ENCODE results near the gene PXDN.
"Not testable (repeated sequence)": the region's sequence is repeated elsewhere in the genome, so short reads cannot be mapped to it uniquely, and the experiment has no call there.

Gene PXDN

DNA sequence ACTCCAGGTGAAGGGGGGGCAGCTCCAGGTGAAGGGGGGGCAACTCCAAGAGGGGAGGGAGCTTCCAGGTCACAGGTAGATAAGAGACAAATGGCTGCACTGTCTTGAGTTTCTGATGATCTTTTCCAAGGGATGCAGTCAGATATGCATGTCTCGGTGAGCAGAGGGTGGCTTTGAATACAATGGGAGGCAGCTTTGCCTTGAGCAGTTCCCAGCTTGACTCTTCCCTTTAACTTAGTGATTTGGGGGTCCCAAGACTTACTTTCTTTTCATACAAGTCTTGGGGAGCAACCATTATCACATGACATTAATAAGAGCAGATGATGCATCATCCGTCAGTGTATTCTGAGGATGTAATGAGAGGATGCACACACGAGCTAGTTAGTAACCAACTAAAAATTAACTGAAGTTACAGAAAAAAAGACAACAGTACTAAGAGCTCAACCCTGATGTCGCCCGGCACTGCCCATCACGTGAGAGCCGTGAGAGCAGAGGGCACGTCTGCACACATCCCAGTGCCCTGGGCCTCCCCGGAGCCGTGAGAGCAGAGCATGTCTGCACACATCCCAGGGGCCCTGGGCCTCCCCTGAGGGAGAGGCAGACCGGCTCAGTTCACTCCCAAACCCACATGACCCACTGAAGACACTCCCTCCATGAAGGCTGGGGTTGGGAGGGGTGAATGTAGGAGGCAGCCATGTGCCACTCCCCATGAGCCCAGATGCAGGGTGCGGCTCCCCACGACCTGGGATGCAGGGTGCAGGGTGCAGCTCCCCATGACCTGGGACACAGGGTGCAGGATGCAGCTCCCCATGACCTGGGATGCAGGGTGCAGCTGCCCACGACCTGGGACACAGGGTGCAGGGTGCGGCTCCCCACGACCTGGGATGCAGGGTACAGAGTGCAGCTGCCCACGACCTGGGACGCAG lies 39.4 kb downstream of the PXDN start:
- Mint-ChIP-seq H3K4me3 (no peak overlapping the region), H3K27ac (peak overlapping the region in 1 of 3 experiments; percentile 40), H3K9me3 (no peaks in the 10 kb centered on the region), H3K27me3 (ENCODE audit: low read depth) (no peaks in the 10 kb centered on the region), H3K36me3 (ENCODE audit: low read depth) (peaks cover 15% of the 10 kb centered on the region), H3K4me1 (peaks cover 52% of the 10 kb centered on the region)
- TF ChIP-seq, protein P1, sequence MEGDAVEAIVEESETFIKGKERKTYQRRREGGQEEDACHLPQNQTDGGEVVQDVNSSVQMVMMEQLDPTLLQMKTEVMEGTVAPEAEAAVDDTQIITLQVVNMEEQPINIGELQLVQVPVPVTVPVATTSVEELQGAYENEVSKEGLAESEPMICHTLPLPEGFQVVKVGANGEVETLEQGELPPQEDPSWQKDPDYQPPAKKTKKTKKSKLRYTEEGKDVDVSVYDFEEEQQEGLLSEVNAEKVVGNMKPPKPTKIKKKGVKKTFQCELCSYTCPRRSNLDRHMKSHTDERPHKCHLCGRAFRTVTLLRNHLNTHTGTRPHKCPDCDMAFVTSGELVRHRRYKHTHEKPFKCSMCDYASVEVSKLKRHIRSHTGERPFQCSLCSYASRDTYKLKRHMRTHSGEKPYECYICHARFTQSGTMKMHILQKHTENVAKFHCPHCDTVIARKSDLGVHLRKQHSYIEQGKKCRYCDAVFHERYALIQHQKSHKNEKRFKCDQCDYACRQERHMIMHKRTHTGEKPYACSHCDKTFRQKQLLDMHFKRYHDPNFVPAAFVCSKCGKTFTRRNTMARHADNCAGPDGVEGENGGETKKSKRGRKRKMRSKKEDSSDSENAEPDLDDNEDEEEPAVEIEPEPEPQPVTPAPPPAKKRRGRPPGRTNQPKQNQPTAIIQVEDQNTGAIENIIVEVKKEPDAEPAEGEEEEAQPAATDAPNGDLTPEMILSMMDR (IDR thresholded peaks at IDR 0.05; ENCODE audit: unreplicated experiment in 3 of 3), result no peak

DNA sequence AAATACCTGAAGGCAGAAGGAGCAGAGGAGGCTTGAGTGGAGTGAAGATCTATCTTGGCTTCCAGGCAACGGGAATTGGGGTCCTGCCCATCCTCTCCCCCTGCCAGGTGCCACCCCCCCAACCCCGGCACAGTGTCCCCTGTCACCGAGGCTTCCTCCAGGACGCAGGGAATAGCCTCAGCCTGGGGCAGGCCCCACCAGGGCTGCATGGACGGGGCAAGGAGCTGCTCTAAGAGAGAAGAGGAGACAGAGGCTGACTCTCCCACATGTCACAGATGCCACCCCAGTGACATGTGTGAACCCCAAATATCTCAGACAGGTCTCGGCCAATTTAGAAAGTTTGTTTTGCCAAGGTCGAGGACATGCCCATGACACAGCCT lies 42.1 kb downstream of the PXDN start:
- Mint-ChIP-seq H3K36me3 (ENCODE audit: low read depth) (peaks cover 12% of the 10 kb centered on the region), H3K4me1 (peaks cover 38% of the 10 kb centered on the region), H3K27me3 (ENCODE audit: low read depth) (no peaks in the 10 kb centered on the region), H3K9me3 (no peaks in the 10 kb centered on the region), H3K27ac (no peak overlapping the region), H3K4me3 (no peak overlapping the region)
- TF ChIP-seq, protein P1 (IDR thresholded peaks at IDR 0.05; ENCODE audit: unreplicated experiment in 3 of 3), result no peak

DNA sequence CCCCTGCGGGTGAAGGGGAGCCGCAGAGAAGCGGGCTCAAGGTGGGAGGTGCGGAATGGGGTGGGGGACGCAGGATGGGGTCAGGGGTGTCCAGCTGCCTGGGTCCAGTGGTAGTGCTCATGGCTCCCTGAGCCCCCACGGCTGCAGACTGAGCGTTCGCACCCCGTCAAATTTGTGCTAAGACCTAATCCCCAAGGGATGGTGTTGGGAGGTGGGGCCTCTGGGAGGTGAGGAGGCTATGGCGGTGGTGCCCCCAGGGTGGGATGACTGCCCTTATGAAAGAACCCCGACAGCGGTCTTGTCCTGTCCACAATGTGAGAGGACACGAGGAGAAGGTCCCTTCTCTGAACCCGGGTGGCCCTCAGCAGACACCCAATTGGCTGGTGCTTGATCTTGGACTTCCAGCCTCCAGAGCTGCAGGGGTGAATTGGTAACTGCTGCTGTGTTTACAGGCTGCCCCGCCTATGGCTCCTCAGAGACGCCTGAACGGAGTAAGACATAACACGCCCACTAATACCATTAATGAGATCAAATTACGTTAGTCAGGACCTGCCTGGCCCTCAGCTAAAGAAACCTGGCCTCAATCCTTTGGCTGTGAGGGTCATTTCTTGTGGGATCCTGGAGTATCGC lies 42.6 kb downstream of the PXDN start:
- Mint-ChIP-seq H3K36me3 (ENCODE audit: low read depth) (peaks cover 13% of the 10 kb centered on the region), H3K27me3 (ENCODE audit: low read depth) (no peaks in the 10 kb centered on the region), H3K27ac (peak overlapping the region in 1 of 3 experiments; percentile 15), H3K4me3 (no peak overlapping the region), H3K9me3 (no peaks in the 10 kb centered on the region), H3K4me1 (peaks cover 37% of the 10 kb centered on the region)
- TF ChIP-seq, protein P1 (IDR thresholded peaks at IDR 0.05; ENCODE audit: unreplicated experiment in 3 of 3), result no peak

DNA sequence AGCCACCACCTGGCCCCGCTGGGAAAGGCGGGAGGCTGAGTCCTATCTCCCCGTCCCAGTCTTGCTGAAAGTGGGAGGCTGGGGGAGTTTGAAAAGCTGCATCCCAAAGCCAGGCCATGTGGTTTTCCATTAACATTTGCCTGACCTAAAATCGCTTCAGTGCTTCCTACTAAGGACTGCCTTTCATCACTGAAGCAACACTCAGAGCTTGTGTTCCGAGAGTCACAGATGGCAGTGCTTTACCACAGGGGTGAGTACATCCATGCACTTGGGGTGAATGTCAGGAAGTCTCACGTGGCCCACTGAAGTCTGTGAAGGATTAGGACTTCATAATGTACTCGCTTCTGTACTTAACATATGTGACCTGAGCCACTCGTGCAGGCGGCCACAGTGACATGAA lies 43.3 kb downstream of the PXDN start:
- no peak overlapping the region for H3K4me3 Mint-ChIP-seq
- H3K9me3 Mint-ChIP-seq, result no peaks in the 10 kb centered on the region
- peaks cover 30% of the 10 kb centered on the region for H3K4me1 Mint-ChIP-seq
- TF ChIP-seq, protein P1 (IDR thresholded peaks at IDR 0.05; ENCODE audit: unreplicated experiment in 3 of 3), result no peak
- H3K27ac Mint-ChIP-seq, result peak overlapping the region in 2 of 3 experiments; percentile 15 to 64
- peaks cover 19% of the 10 kb centered on the region for H3K36me3 Mint-ChIP-seq (ENCODE audit: low read depth)
- H3K27me3 Mint-ChIP-seq (ENCODE audit: low read depth), result no peaks in the 10 kb centered on the region

DNA sequence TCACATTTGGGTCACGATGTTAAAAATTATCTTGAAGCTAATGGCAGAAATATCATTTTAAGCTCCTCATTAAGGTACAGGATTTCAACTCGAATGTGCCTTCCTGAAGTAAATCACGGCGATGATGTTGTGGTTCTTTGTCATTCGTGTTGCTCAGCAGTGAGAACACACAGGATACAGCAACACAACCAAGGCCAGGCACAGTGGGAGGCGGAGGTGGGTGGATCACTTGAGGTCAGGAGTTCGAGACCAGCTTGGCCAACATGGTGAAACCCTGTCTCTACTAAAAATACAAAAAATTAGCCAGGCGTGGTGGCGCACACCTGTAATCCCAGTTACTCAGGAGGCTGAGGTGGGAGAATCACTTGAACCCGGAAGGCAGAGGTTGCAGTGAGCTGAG lies 43.9 kb downstream of the PXDN start:
- not testable (repeated sequence) for H3K27ac Mint-ChIP-seq; H3K4me3 Mint-ChIP-seq; H3K9me3 Mint-ChIP-seq; H3K27me3 Mint-ChIP-seq (ENCODE audit: low read depth)
- peaks cover 19% of the 10 kb centered on the region for H3K36me3 Mint-ChIP-seq (ENCODE audit: low read depth)
- peaks cover 30% of the 10 kb centered on the region for H3K4me1 Mint-ChIP-seq

DNA sequence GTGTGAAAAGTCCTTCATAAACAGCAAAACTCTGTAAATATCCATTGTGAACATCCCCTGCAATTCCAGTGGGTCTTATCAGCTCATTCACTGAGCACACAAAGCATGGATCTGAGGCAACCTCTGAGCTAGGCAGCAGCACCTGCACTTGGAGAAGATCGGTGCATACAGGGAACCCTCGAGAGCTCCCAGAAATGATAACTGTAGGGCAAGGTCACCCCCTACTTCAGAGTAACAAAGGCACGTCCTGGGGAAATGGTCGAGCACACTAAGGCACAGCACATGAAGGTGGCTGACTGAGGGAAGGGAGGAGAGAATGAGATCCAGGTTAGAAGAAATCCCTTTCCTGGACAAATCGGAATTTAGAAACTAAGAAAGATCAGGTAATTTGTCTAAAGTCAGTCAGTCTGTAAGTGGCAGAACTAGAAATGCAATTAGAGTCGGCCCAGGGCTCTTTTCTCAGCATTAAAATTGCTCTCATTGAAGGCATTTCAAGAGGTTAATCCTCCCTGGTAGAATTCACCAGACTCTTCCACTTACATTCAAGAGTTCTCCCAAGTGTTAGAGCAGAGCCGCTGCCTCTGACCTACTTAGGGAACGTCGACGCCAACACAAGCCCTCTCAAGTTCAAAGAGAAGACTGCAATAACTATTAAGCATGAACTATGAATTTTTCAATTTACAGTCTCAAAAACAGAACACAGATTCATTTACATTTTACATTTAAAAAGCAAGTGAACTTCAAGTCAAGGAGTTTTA lies 45.9 kb downstream of the PXDN start:
- Mint-ChIP-seq H3K36me3 (ENCODE audit: low read depth) (peaks cover 19% of the 10 kb centered on the region), H3K4me3 (no peak overlapping the region), H3K27me3 (ENCODE audit: low read depth) (no peaks in the 10 kb centered on the region), H3K4me1 (peaks cover 24% of the 10 kb centered on the region), H3K9me3 (no peaks in the 10 kb centered on the region), H3K27ac (peak overlapping the region; percentile 11 to 61 (median 42))
- TF ChIP-seq, protein P1 (IDR thresholded peaks at IDR 0.05; ENCODE audit: unreplicated experiment in 3 of 3), result no peak

Measured in nephron (organoid).